Neural cell (in vitro differentiated cells): ENCODE data around the gene ITFG2. TPM values are rescaled to one million over a fixed set of nuclear protein-coding genes. Genes with fewer than 3 reads are reported as not detected.
"Not testable (repeated sequence)": the region's sequence is repeated elsewhere in the genome, so short reads cannot be mapped to it uniquely, and the experiment has no call there.

Experiments
- H2AFZ ChIP-seq: fragments of 200-600, 300-800 bp; sonication (generic), shearing (Covaris generic); 2 replicates; pipeline ENCODE4 v1.6.0; 2014; ENCODE audit warnings: low read depth, mild to moderate bottlenecking, antibody characterized with exemption, low read length, moderate library complexity
- H3F3A ChIP-seq: fragments of 200-600 bp; shearing (Covaris generic); 2 replicates; pipeline ENCODE4 v1.6.1; 2016; ENCODE audit warnings: mild to moderate bottlenecking, moderate library complexity, mixed read lengths, antibody characterized with exemption, low read length; ENCODE audit not compliant: insufficient read depth, poor library complexity, severe bottlenecking
- H3K27ac ChIP-seq: fragments of 200-600, 300-800 bp; sonication (generic), shearing (Covaris generic); 2 replicates; pipeline ENCODE4 v1.5.1; 2014; ENCODE audit warnings: mild to moderate bottlenecking, low read length, moderate library complexity
- H3K27me3 ChIP-seq: fragments of 300-800, 200-600 bp; sonication (generic), shearing (Covaris generic); 2 replicates; pipeline ENCODE4 v1.6.0; 2014; ENCODE audit warnings: mild to moderate bottlenecking, low read depth, low read length, moderate library complexity; ENCODE audit not compliant: insufficient read depth
- H3K36me3 ChIP-seq: fragments of 300-800, 200-600 bp; sonication (generic), shearing (Covaris generic); 2 replicates; pipeline ENCODE4 v1.5.1; 2014; ENCODE audit warnings: mild to moderate bottlenecking, antibody characterized with exemption, low read length, moderate library complexity; ENCODE audit not compliant: insufficient read depth
- H3K4me2 ChIP-seq: fragments of 300-800, 200-600 bp; sonication (generic), shearing (Covaris generic); 2 replicates; pipeline ENCODE4 v1.6.0; 2014; ENCODE audit warnings: mild to moderate bottlenecking, low read length
- H3K4me3 ChIP-seq: fragments of 300-800, 200-600 bp; sonication (generic), shearing (Covaris generic); 2 replicates; pipeline ENCODE4 v1.5.1; 2014; ENCODE audit warnings: mild to moderate bottlenecking, low read length, moderate library complexity
- H3K79me2 ChIP-seq: fragments of 200-600 bp; shearing (Covaris generic); replicated peaks from 2 replicates; pipeline ENCODE4 v1.6.0; 2014; ENCODE audit warnings: mild to moderate bottlenecking, low read length, moderate library complexity; ENCODE audit not compliant: insufficient read depth
- H3K9ac ChIP-seq: fragments of 300-800, 200-600 bp; sonication (generic), shearing (Covaris generic); 2 replicates; pipeline ENCODE4 v1.6.1; 2016; ENCODE audit warnings: mild to moderate bottlenecking, low read length, mixed read lengths
- H3K9me2 ChIP-seq: fragments of 200-600 bp; shearing (Covaris generic); 2 replicates; pipeline ENCODE4 v1.6.1; 2016; ENCODE audit warnings: mild to moderate bottlenecking, low read length, mixed read lengths; ENCODE audit not compliant: insufficient read depth
- H3K9me3 ChIP-seq: fragments of 200-600, 300-800 bp; sonication (generic), shearing (Covaris generic); 2 replicates; pipeline ENCODE4 v1.6.1; 2016; ENCODE audit warnings: mild to moderate bottlenecking, mixed run types, low read length, moderate library complexity, mixed read lengths
- H4K20me1 ChIP-seq: fragments of 200-600 bp; shearing (Covaris generic); 2 replicates; pipeline ENCODE4 v1.6.1; 2016; ENCODE audit warnings: mild to moderate bottlenecking, mixed run types; ENCODE audit not compliant: insufficient read depth
- polyA plus RNA-seq: library from polyadenylated mRNA; depleted of rRNA; stranded (reverse); fragments of >200 nt; gene quantifications from 2 replicates; pipeline ENCODE4 v1.2.3, GENCODE V29; 2014

ITFG2 gene
- polyA plus RNA-seq, 1 donor from 2014 or later, result 22.2 TPM

GRCh38 chr12:2868986-2869632, 56.6 kb downstream of the ITFG2 start:
- not testable (repeated sequence) for H2AFZ ChIP-seq, H3K9me3 ChIP-seq, H4K20me1 ChIP-seq, H3K27ac ChIP-seq, H3K4me3 ChIP-seq, H3K9ac ChIP-seq, H3K27me3 ChIP-seq, H3K9me2 ChIP-seq, H3K36me3 ChIP-seq, H3F3A ChIP-seq, H3K4me2 ChIP-seq, H3K79me2 ChIP-seq

Other genes with a start within 250 kb of the ITFG2 start
- gene FKBP4, start 17.7 kb upstream of the ITFG2 start, polyA plus RNA-seq, result 102 and 112 TPM in 2 replicates
- gene NRIP2, start 22.4 kb downstream of the ITFG2 start, polyA plus RNA-seq, result not detected in 2 replicates
- not detected in 2 replicates for gene TEX52, start 44.4 kb downstream of the ITFG2 start, polyA plus RNA-seq
- 0.31 and 0.56 TPM in 2 replicates for gene FOXM1, start 64.5 kb downstream of the ITFG2 start, polyA plus RNA-seq
- 84.2 and 85.8 TPM in 2 replicates for gene RHNO1, start 64.6 kb downstream of the ITFG2 start, polyA plus RNA-seq
- gene TULP3, start 78.2 kb downstream of the ITFG2 start, polyA plus RNA-seq, result 6.5 and 9.3 TPM in 2 replicates
- 1.5 and 1.6 TPM in 2 replicates for gene TEAD4, start 146.7 kb downstream of the ITFG2 start, polyA plus RNA-seq